IMR-90 (cell line): Measurements from ENCODE around the gene CPLX3. TPM values are rescaled to one million over a fixed set of nuclear protein-coding genes. Genes with fewer than 3 reads are reported as not detected.

Experiments used
- ATAC-seq: fragments of 200-7000 bp; cut with Tn5 transposase; 2 replicates; pipeline ENCODE4 v1.9.1; 2020; ENCODE audit warnings: low read depth, mild to moderate bottlenecking, moderate library complexity
- BruUV-seq: library from RNA; stranded (reverse); fragments of 400-500 nt; replicated peaks from 2 replicates; lab custom pipeline; 2021; lab: Mats Ljungman, UMichigan
- CTCF ChIA-PET: fragments of 300-600 bp; formaldehyde crosslinking; extraction: SDS; loops from one replicate; lab custom pipeline; 2021; ENCODE audit warnings: antibody characterized with exemption; lab: Yijun Ruan, JAX
- POLR2A ChIA-PET: fragments of 300-600 bp; sonication (Branson Sonifier 250); formaldehyde crosslinking; loops from one replicate; lab custom pipeline; 2022; ENCODE audit warnings: antibody characterized with exemption; ENCODE audit not compliant: unreplicated experiment; lab: Charles Lee
- DNase-seq: peaks from one replicate; pipeline ENCODE4 v3.0.0; 2013
- H2AFZ ChIP-seq: replicated peaks from 2 replicates; pipeline ENCODE3; 2013; ENCODE audit warnings: low read length, mild to moderate bottlenecking; ENCODE audit not compliant: poor library complexity
- H2AK5ac ChIP-seq: 2 replicates; pipeline ENCODE4 v1.6.1; 2013; ENCODE audit warnings: low read depth, low read length, inconsistent platforms
- H2AK9ac ChIP-seq: replicated peaks from 2 replicates; pipeline ENCODE3; 2013; ENCODE audit warnings: mild to moderate bottlenecking, low read depth, low read length, moderate library complexity; ENCODE audit not compliant: poor library complexity
- H2BK120ac ChIP-seq: 2 replicates; pipeline ENCODE4 v1.6.1; 2013; ENCODE audit warnings: low read depth, low read length, inconsistent platforms
- H2BK15ac ChIP-seq: 3 replicates; pipeline ENCODE4 v1.6.1; 2013; ENCODE audit warnings: low read depth, low read length, inconsistent platforms
- H2BK20ac ChIP-seq: 2 replicates; pipeline ENCODE4 v1.6.1; 2013; ENCODE audit warnings: low read depth, mild to moderate bottlenecking, inconsistent platforms, low read length, moderate library complexity
- H2BK5ac ChIP-seq: 2 replicates; pipeline ENCODE4 v1.6.1; 2013; ENCODE audit warnings: mild to moderate bottlenecking, low read depth, low read length, inconsistent platforms; ENCODE audit not compliant: poor library complexity, severe bottlenecking
- H3K14ac ChIP-seq: replicated peaks from 2 replicates; pipeline ENCODE4 v1.6.1; 2013; ENCODE audit warnings: low read depth, low read length, inconsistent platforms
- H3K18ac ChIP-seq: 2 replicates; pipeline ENCODE4 v1.6.1; 2013; ENCODE audit warnings: low read depth, low read length, control low read depth
- H3K23ac ChIP-seq: 2 replicates; pipeline ENCODE4 v1.6.1; 2013; ENCODE audit warnings: low read depth, low read length, inconsistent platforms
- H3K27ac ChIP-seq: 2 replicates; pipeline ENCODE4 v1.5.1; 2013; ENCODE audit warnings: mild to moderate bottlenecking, control low read depth, low read length; ENCODE audit not compliant: insufficient read depth
- H3K27me3 ChIP-seq: 2 replicates; pipeline ENCODE4 v1.6.1; 2013; ENCODE audit warnings: low read length; ENCODE audit not compliant: control insufficient read depth, insufficient read depth
- H3K36me3 ChIP-seq: 2 replicates; pipeline ENCODE4 v1.6.1; 2013; ENCODE audit warnings: low read length, mixed read lengths; ENCODE audit not compliant: control insufficient read depth, insufficient read depth
- H3K4ac ChIP-seq: 2 replicates; pipeline ENCODE4 v1.6.1; 2013; ENCODE audit warnings: low read depth, low read length, inconsistent platforms
- H3K4me1 ChIP-seq: 2 replicates; pipeline ENCODE4 v1.6.1; 2013; ENCODE audit warnings: low read length, mixed read lengths; ENCODE audit not compliant: control insufficient read depth, insufficient read depth
- H3K4me2 ChIP-seq: 2 replicates; pipeline ENCODE4 v1.6.1; 2013; ENCODE audit warnings: low read depth, mild to moderate bottlenecking, control low read depth, low read length, moderate library complexity
- H3K4me3 ChIP-seq: 2 replicates; pipeline ENCODE4 v1.5.1; 2013; ENCODE audit warnings: low read depth, mild to moderate bottlenecking, control low read depth, low read length, moderate library complexity; ENCODE audit not compliant: insufficient read depth
- H3K56ac ChIP-seq: 2 replicates; pipeline ENCODE4 v1.6.1; 2013; ENCODE audit warnings: low read length, inconsistent platforms; ENCODE audit not compliant: insufficient read depth; ENCODE audit errors: extremely low read depth
- H3K79me1 ChIP-seq, 2 experiments: 2 replicates each; pipeline ENCODE4 v1.6.1; 2013; ENCODE audit warnings: low read length in 2 of 2, inconsistent platforms in 1 of 2, low read depth in 1 of 2
- H3K9ac ChIP-seq: 2 replicates; pipeline ENCODE4 v1.6.1; 2013; ENCODE audit warnings: low read depth, low read length, control low read depth
- H3K9me1 ChIP-seq: 2 replicates; pipeline ENCODE4 v1.6.1; 2013; ENCODE audit warnings: low read length, inconsistent platforms; ENCODE audit not compliant: insufficient read depth
- H3K9me3 ChIP-seq: 2 replicates; pipeline ENCODE4 v1.6.1; 2013; ENCODE audit warnings: low read length; ENCODE audit not compliant: control insufficient read depth, insufficient read depth
- H4K20me1 ChIP-seq: 2 replicates; pipeline ENCODE4 v1.6.1; 2013; ENCODE audit warnings: low read length, inconsistent platforms; ENCODE audit not compliant: insufficient read depth
- H4K5ac ChIP-seq: 2 replicates; pipeline ENCODE4 v1.6.1; 2013; ENCODE audit warnings: mild to moderate bottlenecking, low read depth, low read length, control low read depth
- H4K8ac ChIP-seq, 2 experiments: 2 replicates each; pipeline ENCODE4 v1.6.1; 2013; ENCODE audit warnings: low read depth in 2 of 2, low read length in 2 of 2, control low read depth in 1 of 2, inconsistent platforms in 1 of 2
- H4K91ac ChIP-seq: 2 replicates; pipeline ENCODE4 v1.6.1; 2013; ENCODE audit warnings: low read depth, low read length, inconsistent platforms; ENCODE audit not compliant: insufficient read depth
- CEBPB ChIP-seq: IDR thresholded peaks from 2 replicates; pipeline ENCODE4 v1.6.1; 2012; ENCODE audit warnings: low read depth, low read length, improper control_type of control experiment
- CHD1 ChIP-seq: IDR thresholded peaks from 2 replicates; pipeline ENCODE4 v1.6.1; 2012; ENCODE audit warnings: low read depth, low read length, improper control_type of control experiment
- NFE2L2 ChIP-seq: fragments of 150-350 bp; IDR thresholded peaks from 2 replicates; pipeline ENCODE4 v1.6.1; 2016; ENCODE audit warnings: low read depth, mild to moderate bottlenecking, low read length
- RFX5 ChIP-seq: IDR thresholded peaks from 2 replicates; pipeline ENCODE4 v1.8.0; 2012; ENCODE audit warnings: low read depth, mild to moderate bottlenecking, low read length, moderate library complexity
- WGBS, 2 experiments: methylation state at CpG; one replicate each; pipeline versions ENCODE4 v1.1.5 to v1.1.7; 2013; ENCODE audit warnings: missing lambda C conversion rate in 2 of 2; ENCODE audit not compliant: insufficient read length in 1 of 2; ENCODE audit errors: extremely low coverage in 2 of 2; 5-methylcytosine and 5-hydroxymethylcytosine counted together
- dilution Hi-C: fragments of 300-500 bp; cut with HindIII; formaldehyde crosslinking; loops from one replicate; pipeline ENCODE4 v1.14.3; 2018; ENCODE audit warnings: low sequenced_read_pairs; ENCODE audit not compliant: unreplicated experiment
- in situ Hi-C: fragments of 300-500 bp; cut with MboI; formaldehyde crosslinking; loops from 3 replicates; pipeline ENCODE4 v1.14.3; 2019; ENCODE audit warnings: low sequenced_read_pairs, inconsistent platforms, mixed read lengths
- intact Hi-C: fragments of 100-400 bp; cut with micrococcal nuclease; formaldehyde crosslinking; loops from 2 replicates; pipeline ENCODE4 v1.10.0; 2022
- polyA plus RNA-seq, 3 experiments: library from polyadenylated mRNA; depleted of rRNA; stranded (reverse); fragments of >200 nt; gene quantifications; 2 replicates each; pipeline ENCODE4 v1.2.3, GENCODE V29; 2012; ENCODE audit warnings: low replicate concordance in 1 of 3
- total RNA-seq: library from RNA; depleted of rRNA; stranded (reverse); fragments of >200 nt; gene quantifications from 2 replicates; pipeline ENCODE4 v1.2.3, GENCODE V29; 2012

CPLX3 gene
- total and polyA plus RNA-seq, 2 of the 4 experiments (the other 2 are of a cell fraction) = not detected

DNA sequence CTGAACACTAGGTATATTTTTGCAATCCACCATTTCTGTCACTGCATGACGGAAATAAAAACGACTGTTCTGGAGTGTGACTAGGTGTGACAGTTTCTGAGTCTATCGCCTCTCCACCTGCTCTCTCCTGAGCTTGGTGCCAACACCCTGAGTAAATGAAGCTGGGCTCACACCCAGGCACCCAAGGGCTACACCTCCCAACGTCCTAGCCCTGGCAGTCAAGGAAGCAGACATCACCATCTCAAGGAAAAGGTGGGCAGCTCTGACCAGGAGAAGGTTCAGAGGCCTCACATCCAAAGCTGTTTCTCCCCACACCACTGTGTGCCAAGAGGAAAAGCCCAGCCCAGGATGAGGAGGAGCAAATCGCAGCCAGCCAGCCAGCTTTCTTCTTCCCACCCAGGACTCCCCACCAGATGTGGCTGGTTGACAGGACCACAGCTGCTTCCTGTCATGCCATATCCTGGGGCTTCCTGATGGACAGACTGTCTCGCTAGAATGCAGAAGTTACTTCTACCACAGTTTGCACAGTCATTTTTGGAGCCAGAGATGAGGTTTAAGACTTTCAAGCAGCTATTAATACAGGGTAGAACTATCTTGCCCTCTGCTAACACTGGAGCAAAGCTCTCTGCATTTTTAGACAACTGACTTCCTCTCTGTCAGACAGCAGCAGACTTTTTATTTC is 43.4 kb downstream of the CPLX3 start:
- no peak overlapping the region for H2BK15ac ChIP-seq
- WGBS, 2 experiments = no CpG with 5 or more reads among the region's 6 CpGs
- H3K4ac ChIP-seq = no peak overlapping the region
- in situ Hi-C loops = no loop called here
- ChIA-PET POLR2A (no interaction called here), CTCF (interaction anchor here (0.7 to 1.2 kb wide), 3 partner anchors 87 to 174 kb away, joined by 3 to 10 read pairs (median 6); no protein-coding TSS in a partner anchor)
- no peak overlapping the region for H3K27ac ChIP-seq
- DNase-seq = peak; percentile 39
- TF ChIP-seq CHD1 (no peak), NFE2L2 (no peak), RFX5 (no peak), CEBPB (no peak)
- H2AK9ac ChIP-seq = peak overlapping the region; percentile 10
- no peak overlapping the region for H2BK120ac ChIP-seq
- H4K8ac ChIP-seq = no peak overlapping the region
- H3K9me3 ChIP-seq = no peaks in the 10 kb centered on the region
- no peak overlapping the region for H2AK5ac ChIP-seq
- H3K79me1 ChIP-seq = peaks cover 13 to 80% of the 10 kb centered on the region in 2 experiments; a peak in 3 of 4 replicates
- no peak overlapping the region for H4K91ac ChIP-seq
- no peak overlapping the region for H3K14ac ChIP-seq
- no peak overlapping the region for H2BK5ac ChIP-seq
- H2AFZ ChIP-seq = no peak overlapping the region
- H3K4me2 ChIP-seq = peak overlapping the region; percentile 28
- peaks cover 2% of the 10 kb centered on the region for H3K36me3 ChIP-seq
- H4K5ac ChIP-seq = no peak overlapping the region
- no peak overlapping the region for H3K4me3 ChIP-seq
- no peaks in the 10 kb centered on the region for H3K27me3 ChIP-seq
- BruUV-seq = no TSS peak
- ATAC-seq = no peak
- H2BK20ac ChIP-seq = no peak overlapping the region
- no peak overlapping the region for H3K23ac ChIP-seq
- H3K9ac ChIP-seq = no peak overlapping the region
- no peak overlapping the region for H3K56ac ChIP-seq
- H3K4me1 ChIP-seq = peaks cover 18% of the 10 kb centered on the region
- intact Hi-C loops = no loop called here
- dilution Hi-C loops = no loop called here
- peaks cover 69% of the 10 kb centered on the region for H4K20me1 ChIP-seq
- H3K18ac ChIP-seq = no peak overlapping the region
- peaks cover 38% of the 10 kb centered on the region for H3K9me1 ChIP-seq
